GM12878 (cell line): ENCODE measurements around the gene NOS1AP. TPM values are rescaled to one million over a fixed set of nuclear protein-coding genes. Genes with fewer than 3 reads are reported as not detected.

Source experiments
- ATAC-seq: fragments of 200-7000 bp; cut with Tn5 transposase; 3 replicates; pipeline ENCODE4 v1.9.1; 2020; ENCODE audit warnings: mild to moderate bottlenecking, moderate library complexity
- BruUV-seq: library from RNA; stranded (reverse); fragments of 400-500 nt; replicated peaks from 2 replicates; lab custom pipeline; 2021; lab: Mats Ljungman, UMichigan
- CTCF ChIA-PET: fragments of 300-600 bp; sonication (Branson Sonifier 250); formaldehyde crosslinking; extraction: SDS; loops from one replicate; lab custom pipeline; 2021; ENCODE audit warnings: inconsistent platforms; lab: Yijun Ruan, JAX
- POLR2A ChIA-PET: fragments of 350-600 bp; formaldehyde crosslinking; extraction: SDS; loops from one replicate; lab custom pipeline; 2021; ENCODE audit warnings: inconsistent platforms; lab: Charles Lee
- RAD21 ChIA-PET: fragments of 300-600 bp; sonication (Branson Sonifier 250); formaldehyde crosslinking; loops from one replicate; lab custom pipeline; 2023; ENCODE audit warnings: antibody characterized with exemption; ENCODE audit not compliant: unreplicated experiment; lab: Charles Lee
- SMC1A ChIA-PET: fragments of 300-600 bp; sonication (Branson Sonifier 250); formaldehyde crosslinking; loops from one replicate; lab custom pipeline; 2023; ENCODE audit not compliant: unreplicated experiment, uncharacterized antibody; lab: Charles Lee
- DNase-seq: peaks from one replicate; pipeline ENCODE4 v3.0.0-alpha.2; 2011; ENCODE audit warnings: low read depth, low spot score
- FAIRE-seq: peaks from 3 replicates; lab custom pipeline; 2011; peaks lifted over from hg19 to GRCh38; lab: Jason Lieb, UNC
- H2AFZ ChIP-seq: 2 replicates; pipeline ENCODE4 v1.6.0; 2011; ENCODE audit warnings: low read depth, low read length, control low read depth; ENCODE audit not compliant: control insufficient read depth
- H3K27ac ChIP-seq: 2 replicates; pipeline ENCODE4 v1.5.1; 2011; ENCODE audit warnings: control low read depth; ENCODE audit not compliant: control insufficient read depth, insufficient read depth
- H3K27me3 ChIP-seq, 2 experiments: replicated peaks in 1 of 2; 2 replicates each; pipeline versions ENCODE4 v1.6.0 to v1.6.1; 2011; ENCODE audit warnings: low read length in 1 of 2; ENCODE audit not compliant: control insufficient read depth in 2 of 2, insufficient read depth in 2 of 2
- H3K36me3 ChIP-seq, 2 experiments: 2 replicates each; pipeline ENCODE4 v1.5.1; 2011; ENCODE audit warnings: low read length in 1 of 2; ENCODE audit not compliant: control insufficient read depth in 2 of 2, insufficient read depth in 2 of 2
- H3K4me1 ChIP-seq: 2 replicates; pipeline ENCODE4 v1.6.1; 2011; ENCODE audit warnings: mild to moderate bottlenecking, low read length, moderate library complexity, mixed read lengths; ENCODE audit not compliant: control insufficient read depth, insufficient read depth
- H3K4me2 ChIP-seq: 2 replicates; pipeline ENCODE4 v1.6.0; 2011; ENCODE audit warnings: control low read depth; ENCODE audit not compliant: control insufficient read depth, insufficient read depth
- H3K4me3 ChIP-seq: fragments of 200-600 bp; sonication (generic); 2 replicates; pipeline ENCODE4 v1.5.1; 2016
- H3K79me2 ChIP-seq: 2 replicates; pipeline ENCODE4 v1.6.0; 2011; ENCODE audit warnings: low read length; ENCODE audit not compliant: control insufficient read depth, insufficient read depth
- H3K9ac ChIP-seq: 2 replicates; pipeline ENCODE4 v1.8.0; 2011; ENCODE audit warnings: low read length, control low read depth, mixed read lengths; ENCODE audit not compliant: control insufficient read depth, insufficient read depth
- H3K9me3 ChIP-seq: replicated peaks from 3 replicates; pipeline ENCODE4 v1.5.1; 2011; ENCODE audit warnings: mild to moderate bottlenecking, low read length; ENCODE audit not compliant: control insufficient read depth, insufficient read depth
- H4K20me1 ChIP-seq: 2 replicates; pipeline ENCODE4 v1.6.0; 2011; ENCODE audit not compliant: control insufficient read depth, insufficient read depth
- FOXK2 ChIP-seq: fragments of 450-650 bp; IDR thresholded peaks from 2 replicates; pipeline ENCODE4 v1.6.1; 2017; ENCODE audit warnings: mild to moderate bottlenecking, moderate library complexity
- IKZF1 ChIP-seq: fragments of 450-650 bp; conservative IDR thresholded peaks from 2 replicates; pipeline ENCODE4 v1.6.1; 2017; ENCODE audit warnings: antibody characterized with exemption, mild to moderate bottlenecking
- KAT2A ChIP-seq: conservative IDR thresholded peaks from 2 replicates; pipeline ENCODE4 v1.6.1; 2011; ENCODE audit warnings: low read depth, low read length; ENCODE audit not compliant: control insufficient read depth
- MEF2A ChIP-seq: IDR thresholded peaks from 2 replicates; pipeline ENCODE4 v1.6.1; 2011; ENCODE audit warnings: low read depth, mild to moderate bottlenecking, low read length, moderate library complexity; ENCODE audit not compliant: insufficient read depth
- MEF2B ChIP-seq: fragments of 450-650 bp; IDR thresholded peaks from 2 replicates; pipeline ENCODE4 v1.6.1; 2018; ENCODE audit warnings: mild to moderate bottlenecking, moderate library complexity; ENCODE audit not compliant: partially characterized antibody, poor library complexity, severe bottlenecking
- MYB ChIP-seq: fragments of 150-350 bp; IDR thresholded peaks from 2 replicates; pipeline ENCODE4 v1.6.1; 2014; ENCODE audit warnings: mild to moderate bottlenecking, low read depth, low read length, borderline replicate concordance
- MYC ChIP-seq: IDR thresholded peaks from 2 replicates; pipeline ENCODE4 v1.6.1; 2011; ENCODE audit warnings: mild to moderate bottlenecking, low read length, moderate library complexity, inconsistent platforms; ENCODE audit not compliant: insufficient read depth, insufficient replicate concordance, insufficient read length, severe bottlenecking
- NR2C2 ChIP-seq: IDR thresholded peaks from 2 replicates; pipeline ENCODE4 v1.6.1; 2011; ENCODE audit warnings: borderline replicate concordance, low read depth; ENCODE audit not compliant: control insufficient read depth, insufficient read length
- RAD51 ChIP-seq: fragments of 450-650 bp; IDR thresholded peaks from 2 replicates; pipeline ENCODE4 v1.6.1; 2016; ENCODE audit warnings: moderate library complexity, mild to moderate bottlenecking, inconsistent platforms
- RFX5 ChIP-seq: IDR thresholded peaks from 2 replicates; pipeline ENCODE4 v1.6.1; 2011; ENCODE audit warnings: low read depth, low read length, improper control_type of control experiment
- STAT3 ChIP-seq: IDR thresholded peaks from 2 replicates; pipeline ENCODE4 v1.6.1; 2011; ENCODE audit warnings: low read depth, low read length, improper control_type of control experiment
- ZNF384 ChIP-seq: IDR thresholded peaks from 2 replicates; pipeline ENCODE4 v1.6.1; 2012; ENCODE audit warnings: low read depth, mild to moderate bottlenecking, low read length, improper control_type of control experiment, borderline replicate concordance
- ZZZ3 ChIP-seq: IDR thresholded peaks from 2 replicates; pipeline ENCODE4 v1.6.1; 2011; ENCODE audit warnings: low read depth; ENCODE audit not compliant: control insufficient read depth, insufficient read length
- WGBS: methylation state at CpG from one replicate; pipeline ENCODE4 v1.1.6; 2016; ENCODE audit warnings: low lambda C conversion rate; ENCODE audit not compliant: insufficient replicate concordance, insufficient coverage; ENCODE audit errors: missing lambda C conversion rate; 5-methylcytosine and 5-hydroxymethylcytosine counted together
- in situ Hi-C: fragments of 300-500 bp; cut with MboI; formaldehyde crosslinking; loops from 9 replicates; pipeline ENCODE4 v1.14.3; 2018; ENCODE audit warnings: mixed read lengths
- intact Hi-C: fragments of 100-400 bp; cut with micrococcal nuclease; formaldehyde crosslinking; loops from one replicate; pipeline ENCODE4 v1.14.2; 2022; ENCODE audit not compliant: unreplicated experiment
- polyA plus RNA-seq, 11 experiments: library from polyadenylated mRNA; depleted of rRNA in 4 of 11; unstranded in 6 of 11; stranded (reverse) in 5 of 11; fragments of >200 nt; fragmentation: Nextera tagmentation in 4 of 11; fragmentation: Illumina TruSeq in 1 of 11; extraction: Ambion mirVana in 4 of 11; extraction: Trizol in 1 of 11; gene quantifications; 1 replicate in 1 of 11; 2 replicates in 10 of 11; pipeline versions ENCODE4 v1.2.1 to v1.2.3, GENCODE V29; 2011 to 2016; ENCODE audit warnings: inconsistent platforms in 2 of 11, missing spikeins in 2 of 11, low read depth in 1 of 11
- total RNA-seq, 4 experiments: library from RNA; depleted of rRNA in 3 of 4; stranded (reverse); fragments of >200 nt in 3 of 4; fragmentation: Illumina TruSeq in 1 of 4; extraction: Trizol in 1 of 4; gene quantifications; 2 replicates each; pipeline versions ENCODE4 v1.2.1 to v1.2.3, GENCODE V29; 2013 to 2021
- TF ChIP-seq, protein P1 (sequence below): IDR thresholded peaks from 2 replicates; pipeline ENCODE4 v1.6.1; 2012; ENCODE audit warnings: low read length, inconsistent platforms
- TF ChIP-seq, protein P2 (sequence below): fragments of 450-650 bp; IDR thresholded peaks from 2 replicates; pipeline ENCODE4 v1.6.1; 2017; ENCODE audit warnings: low read depth, mild to moderate bottlenecking, moderate library complexity
- TF ChIP-seq, protein P3 (sequence below): fragments of 450-650 bp; IDR thresholded peaks from 2 replicates; pipeline ENCODE4 v1.6.1; 2016; ENCODE audit warnings: mild to moderate bottlenecking
- TF ChIP-seq, protein P4 (sequence below): fragments of 150-350 bp; IDR thresholded peaks from 2 replicates; pipeline ENCODE4 v1.6.1; 2014; ENCODE audit warnings: mild to moderate bottlenecking, low read depth, low read length

Gene NOS1AP
- total and polyA plus RNA-seq, 10 of the 15 experiments (the other 5 are each of a cell fraction or from before 2014, with no cell fraction given): 0.03 to 0.15 TPM; not detected in 8

DNA sequence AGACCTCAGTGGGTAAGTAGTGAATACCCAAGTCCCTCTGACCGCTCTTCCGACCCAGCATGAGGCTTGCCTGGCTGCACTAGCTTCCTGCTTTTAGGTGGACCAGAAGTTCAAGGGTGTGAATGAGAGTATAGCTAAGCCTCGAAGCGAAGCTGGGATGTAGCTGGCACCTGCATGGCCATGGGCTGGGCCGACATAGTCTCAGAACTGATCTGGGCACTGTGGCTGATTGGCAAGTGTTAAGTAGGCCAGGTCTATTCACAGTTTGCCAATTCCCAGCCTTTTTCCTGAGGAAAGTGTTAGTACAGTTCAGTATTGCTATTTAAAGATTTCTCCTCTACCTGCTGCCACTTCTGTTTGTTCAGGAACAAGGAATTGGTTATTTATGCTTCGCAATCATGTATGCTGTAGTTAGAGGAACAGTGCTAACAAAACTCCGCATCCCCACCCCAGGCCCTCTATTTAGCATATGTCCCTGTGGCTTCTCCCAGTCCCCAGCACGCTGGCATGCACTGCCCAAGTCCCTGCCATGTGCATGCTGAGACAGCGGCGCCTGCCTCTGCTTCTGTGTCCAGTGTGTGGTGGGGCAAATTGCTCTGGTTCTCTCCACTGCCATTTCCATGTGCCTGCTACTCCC lies 290.9 kb downstream of the NOS1AP start:
- no peaks in the 10 kb centered on the region for H3K9me3 ChIP-seq
- H3K9ac ChIP-seq: no peak overlapping the region
- CTCF ChIA-PET: interaction anchor here (0.7 to 8.0 kb wide), 7 partner anchors 11 to 815 kb away, joined by 3 to 104 read pairs (median 4); no protein-coding TSS in a partner anchor
- H3K27ac ChIP-seq: no peak overlapping the region
- SMC1A ChIA-PET: interaction anchor here (1.2 to 3.5 kb wide), 6 partner anchors 12 to 270 kb away, joined by 3 to 31 read pairs (median 8); no protein-coding TSS in a partner anchor
- no peaks in the 10 kb centered on the region for H4K20me1 ChIP-seq
- BruUV-seq: no TSS peak
- no peak overlapping the region for H3K4me2 ChIP-seq
- intact Hi-C loops: no loop called here
- POLR2A ChIA-PET: no interaction called here
- in situ Hi-C loops: no loop called here
- H3K4me3 ChIP-seq: no peak overlapping the region
- ATAC-seq (no peak), DNase-seq (no peak), FAIRE-seq (no peak)
- H3K27me3 ChIP-seq: no peaks in the 10 kb centered on the region; a peak in 1 of 4 replicates
- H3K36me3 ChIP-seq: no peaks in the 10 kb centered on the region
- H3K4me1 ChIP-seq: peaks cover 17% of the 10 kb centered on the region
- RAD21 ChIA-PET: interaction anchor here (0.8 to 3.3 kb wide), 4 partner anchors 30 to 316 kb away, joined by 3 to 29 read pairs (median 4); no protein-coding TSS in a partner anchor
- H2AFZ ChIP-seq: no peak overlapping the region
- no peaks in the 10 kb centered on the region for H3K79me2 ChIP-seq
- WGBS: 44% methylated on average over 10 of the region's 10 CpGs
- TF ChIP-seq MEF2A (no peak), NR2C2 (no peak), KAT2A (no peak), ZNF384 (no peak), STAT3 (no peak), MYB (no peak), RAD51 (no peak), RFX5 (no peak), IKZF1 (no peak), MYC (no peak), MEF2B (no peak), ZZZ3 (no peak), FOXK2 (no peak)
- TF ChIP-seq, protein P1, sequence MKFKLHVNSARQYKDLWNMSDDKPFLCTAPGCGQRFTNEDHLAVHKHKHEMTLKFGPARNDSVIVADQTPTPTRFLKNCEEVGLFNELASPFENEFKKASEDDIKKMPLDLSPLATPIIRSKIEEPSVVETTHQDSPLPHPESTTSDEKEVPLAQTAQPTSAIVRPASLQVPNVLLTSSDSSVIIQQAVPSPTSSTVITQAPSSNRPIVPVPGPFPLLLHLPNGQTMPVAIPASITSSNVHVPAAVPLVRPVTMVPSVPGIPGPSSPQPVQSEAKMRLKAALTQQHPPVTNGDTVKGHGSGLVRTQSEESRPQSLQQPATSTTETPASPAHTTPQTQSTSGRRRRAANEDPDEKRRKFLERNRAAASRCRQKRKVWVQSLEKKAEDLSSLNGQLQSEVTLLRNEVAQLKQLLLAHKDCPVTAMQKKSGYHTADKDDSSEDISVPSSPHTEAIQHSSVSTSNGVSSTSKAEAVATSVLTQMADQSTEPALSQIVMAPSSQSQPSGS: no peak
- TF ChIP-seq, protein P2, sequence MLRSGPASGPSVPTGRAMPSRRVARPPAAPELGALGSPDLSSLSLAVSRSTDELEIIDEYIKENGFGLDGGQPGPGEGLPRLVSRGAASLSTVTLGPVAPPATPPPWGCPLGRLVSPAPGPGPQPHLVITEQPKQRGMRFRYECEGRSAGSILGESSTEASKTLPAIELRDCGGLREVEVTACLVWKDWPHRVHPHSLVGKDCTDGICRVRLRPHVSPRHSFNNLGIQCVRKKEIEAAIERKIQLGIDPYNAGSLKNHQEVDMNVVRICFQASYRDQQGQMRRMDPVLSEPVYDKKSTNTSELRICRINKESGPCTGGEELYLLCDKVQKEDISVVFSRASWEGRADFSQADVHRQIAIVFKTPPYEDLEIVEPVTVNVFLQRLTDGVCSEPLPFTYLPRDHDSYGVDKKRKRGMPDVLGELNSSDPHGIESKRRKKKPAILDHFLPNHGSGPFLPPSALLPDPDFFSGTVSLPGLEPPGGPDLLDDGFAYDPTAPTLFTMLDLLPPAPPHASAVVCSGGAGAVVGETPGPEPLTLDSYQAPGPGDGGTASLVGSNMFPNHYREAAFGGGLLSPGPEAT: no peak
- TF ChIP-seq, protein P3, sequence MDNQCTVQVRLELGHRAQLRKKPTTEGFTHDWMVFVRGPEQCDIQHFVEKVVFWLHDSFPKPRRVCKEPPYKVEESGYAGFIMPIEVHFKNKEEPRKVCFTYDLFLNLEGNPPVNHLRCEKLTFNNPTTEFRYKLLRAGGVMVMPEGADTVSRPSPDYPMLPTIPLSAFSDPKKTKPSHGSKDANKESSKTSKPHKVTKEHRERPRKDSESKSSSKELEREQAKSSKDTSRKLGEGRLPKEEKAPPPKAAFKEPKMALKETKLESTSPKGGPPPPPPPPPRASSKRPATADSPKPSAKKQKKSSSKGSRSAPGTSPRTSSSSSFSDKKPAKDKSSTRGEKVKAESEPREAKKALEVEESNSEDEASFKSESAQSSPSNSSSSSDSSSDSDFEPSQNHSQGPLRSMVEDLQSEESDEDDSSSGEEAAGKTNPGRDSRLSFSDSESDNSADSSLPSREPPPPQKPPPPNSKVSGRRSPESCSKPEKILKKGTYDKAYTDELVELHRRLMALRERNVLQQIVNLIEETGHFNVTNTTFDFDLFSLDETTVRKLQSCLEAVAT: no peak
- TF ChIP-seq, protein P4, sequence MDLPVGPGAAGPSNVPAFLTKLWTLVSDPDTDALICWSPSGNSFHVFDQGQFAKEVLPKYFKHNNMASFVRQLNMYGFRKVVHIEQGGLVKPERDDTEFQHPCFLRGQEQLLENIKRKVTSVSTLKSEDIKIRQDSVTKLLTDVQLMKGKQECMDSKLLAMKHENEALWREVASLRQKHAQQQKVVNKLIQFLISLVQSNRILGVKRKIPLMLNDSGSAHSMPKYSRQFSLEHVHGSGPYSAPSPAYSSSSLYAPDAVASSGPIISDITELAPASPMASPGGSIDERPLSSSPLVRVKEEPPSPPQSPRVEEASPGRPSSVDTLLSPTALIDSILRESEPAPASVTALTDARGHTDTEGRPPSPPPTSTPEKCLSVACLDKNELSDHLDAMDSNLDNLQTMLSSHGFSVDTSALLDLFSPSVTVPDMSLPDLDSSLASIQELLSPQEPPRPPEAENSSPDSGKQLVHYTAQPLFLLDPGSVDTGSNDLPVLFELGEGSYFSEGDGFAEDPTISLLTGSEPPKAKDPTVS: no peak
